SU-DHL-6 (cell line): Measurements from ENCODE around the gene FEM1C.

Source experiments
- CTCF ChIP-seq: fragments of 200-600 bp; sonication (generic); IDR thresholded peaks from one replicate; pipeline ENCODE4 v1.5.1; 2017; ENCODE audit warnings: antibody characterized with exemption, mild to moderate bottlenecking, low read length, moderate library complexity; ENCODE audit not compliant: insufficient read depth, poor library complexity, severe bottlenecking
- EZH2phosphoT487 ChIP-seq: fragments of 200-600 bp; sonication (generic), shearing (Covaris generic); conservative IDR thresholded peaks from 2 replicates; pipeline ENCODE4 v1.6.1; 2018; ENCODE audit warnings: mild to moderate bottlenecking, antibody characterized with exemption, low read length, moderate library complexity, mixed read lengths

- TF ChIP-seq CTCF (no peak), EZH2phosphoT487 (no peak)
These were observed 1.1 kb downstream of the FEM1C start for GRCh38 chr5:115543365-115544042.
